ENCODE results near the gene PDSS2. TPM values are rescaled to one million over a fixed set of nuclear protein-coding genes. Genes with fewer than 3 reads are reported as not detected.
A peak's percentile ranks its signal among the peaks of the same experiment; 100 is the strongest.

The PDSS2 gene
- total and polyA plus RNA-seq, 2 of the 8 experiments (the other 6 are each of a cell fraction or from before 2014, with no cell fraction given) = 10.7 to 16.1 TPM

DNA sequence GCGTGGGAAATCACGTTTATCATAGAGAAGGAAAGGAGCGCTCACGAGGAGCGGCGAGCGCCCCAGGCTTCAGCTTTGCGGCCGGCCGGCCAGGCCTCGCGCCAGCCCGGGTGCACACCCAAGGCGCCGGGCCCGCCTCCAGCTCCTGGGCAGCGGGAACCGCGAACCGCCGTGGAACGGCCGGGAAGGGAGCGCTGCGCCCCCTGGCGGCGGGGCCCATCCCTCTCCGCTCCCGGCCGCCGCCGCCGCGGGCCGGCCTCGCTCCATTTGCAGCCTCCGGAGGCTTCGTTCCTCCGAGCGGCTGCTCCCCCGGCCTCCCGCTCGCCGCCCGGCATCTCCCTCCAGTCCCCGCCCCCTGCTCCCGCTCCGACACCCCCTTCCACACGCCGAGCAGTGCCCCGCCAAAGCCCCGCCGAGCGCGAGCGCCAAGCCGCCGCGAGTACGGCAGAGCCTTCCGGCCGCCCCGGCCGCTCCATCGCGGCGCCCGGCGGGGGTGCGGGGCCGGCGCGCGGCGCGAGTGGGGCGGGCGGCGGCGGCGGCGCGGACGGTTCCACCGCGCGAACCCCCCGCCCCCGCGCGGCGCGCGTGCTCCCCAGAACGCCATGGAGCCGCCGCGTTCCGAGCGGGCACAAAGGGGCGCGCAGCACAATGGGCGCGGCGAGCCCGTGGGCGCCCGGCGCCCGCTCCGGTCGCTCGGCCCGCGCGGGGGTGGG lies 345.0 kb downstream of the PDSS2 start (continued):
- TF ChIP-seq, protein P1, sequence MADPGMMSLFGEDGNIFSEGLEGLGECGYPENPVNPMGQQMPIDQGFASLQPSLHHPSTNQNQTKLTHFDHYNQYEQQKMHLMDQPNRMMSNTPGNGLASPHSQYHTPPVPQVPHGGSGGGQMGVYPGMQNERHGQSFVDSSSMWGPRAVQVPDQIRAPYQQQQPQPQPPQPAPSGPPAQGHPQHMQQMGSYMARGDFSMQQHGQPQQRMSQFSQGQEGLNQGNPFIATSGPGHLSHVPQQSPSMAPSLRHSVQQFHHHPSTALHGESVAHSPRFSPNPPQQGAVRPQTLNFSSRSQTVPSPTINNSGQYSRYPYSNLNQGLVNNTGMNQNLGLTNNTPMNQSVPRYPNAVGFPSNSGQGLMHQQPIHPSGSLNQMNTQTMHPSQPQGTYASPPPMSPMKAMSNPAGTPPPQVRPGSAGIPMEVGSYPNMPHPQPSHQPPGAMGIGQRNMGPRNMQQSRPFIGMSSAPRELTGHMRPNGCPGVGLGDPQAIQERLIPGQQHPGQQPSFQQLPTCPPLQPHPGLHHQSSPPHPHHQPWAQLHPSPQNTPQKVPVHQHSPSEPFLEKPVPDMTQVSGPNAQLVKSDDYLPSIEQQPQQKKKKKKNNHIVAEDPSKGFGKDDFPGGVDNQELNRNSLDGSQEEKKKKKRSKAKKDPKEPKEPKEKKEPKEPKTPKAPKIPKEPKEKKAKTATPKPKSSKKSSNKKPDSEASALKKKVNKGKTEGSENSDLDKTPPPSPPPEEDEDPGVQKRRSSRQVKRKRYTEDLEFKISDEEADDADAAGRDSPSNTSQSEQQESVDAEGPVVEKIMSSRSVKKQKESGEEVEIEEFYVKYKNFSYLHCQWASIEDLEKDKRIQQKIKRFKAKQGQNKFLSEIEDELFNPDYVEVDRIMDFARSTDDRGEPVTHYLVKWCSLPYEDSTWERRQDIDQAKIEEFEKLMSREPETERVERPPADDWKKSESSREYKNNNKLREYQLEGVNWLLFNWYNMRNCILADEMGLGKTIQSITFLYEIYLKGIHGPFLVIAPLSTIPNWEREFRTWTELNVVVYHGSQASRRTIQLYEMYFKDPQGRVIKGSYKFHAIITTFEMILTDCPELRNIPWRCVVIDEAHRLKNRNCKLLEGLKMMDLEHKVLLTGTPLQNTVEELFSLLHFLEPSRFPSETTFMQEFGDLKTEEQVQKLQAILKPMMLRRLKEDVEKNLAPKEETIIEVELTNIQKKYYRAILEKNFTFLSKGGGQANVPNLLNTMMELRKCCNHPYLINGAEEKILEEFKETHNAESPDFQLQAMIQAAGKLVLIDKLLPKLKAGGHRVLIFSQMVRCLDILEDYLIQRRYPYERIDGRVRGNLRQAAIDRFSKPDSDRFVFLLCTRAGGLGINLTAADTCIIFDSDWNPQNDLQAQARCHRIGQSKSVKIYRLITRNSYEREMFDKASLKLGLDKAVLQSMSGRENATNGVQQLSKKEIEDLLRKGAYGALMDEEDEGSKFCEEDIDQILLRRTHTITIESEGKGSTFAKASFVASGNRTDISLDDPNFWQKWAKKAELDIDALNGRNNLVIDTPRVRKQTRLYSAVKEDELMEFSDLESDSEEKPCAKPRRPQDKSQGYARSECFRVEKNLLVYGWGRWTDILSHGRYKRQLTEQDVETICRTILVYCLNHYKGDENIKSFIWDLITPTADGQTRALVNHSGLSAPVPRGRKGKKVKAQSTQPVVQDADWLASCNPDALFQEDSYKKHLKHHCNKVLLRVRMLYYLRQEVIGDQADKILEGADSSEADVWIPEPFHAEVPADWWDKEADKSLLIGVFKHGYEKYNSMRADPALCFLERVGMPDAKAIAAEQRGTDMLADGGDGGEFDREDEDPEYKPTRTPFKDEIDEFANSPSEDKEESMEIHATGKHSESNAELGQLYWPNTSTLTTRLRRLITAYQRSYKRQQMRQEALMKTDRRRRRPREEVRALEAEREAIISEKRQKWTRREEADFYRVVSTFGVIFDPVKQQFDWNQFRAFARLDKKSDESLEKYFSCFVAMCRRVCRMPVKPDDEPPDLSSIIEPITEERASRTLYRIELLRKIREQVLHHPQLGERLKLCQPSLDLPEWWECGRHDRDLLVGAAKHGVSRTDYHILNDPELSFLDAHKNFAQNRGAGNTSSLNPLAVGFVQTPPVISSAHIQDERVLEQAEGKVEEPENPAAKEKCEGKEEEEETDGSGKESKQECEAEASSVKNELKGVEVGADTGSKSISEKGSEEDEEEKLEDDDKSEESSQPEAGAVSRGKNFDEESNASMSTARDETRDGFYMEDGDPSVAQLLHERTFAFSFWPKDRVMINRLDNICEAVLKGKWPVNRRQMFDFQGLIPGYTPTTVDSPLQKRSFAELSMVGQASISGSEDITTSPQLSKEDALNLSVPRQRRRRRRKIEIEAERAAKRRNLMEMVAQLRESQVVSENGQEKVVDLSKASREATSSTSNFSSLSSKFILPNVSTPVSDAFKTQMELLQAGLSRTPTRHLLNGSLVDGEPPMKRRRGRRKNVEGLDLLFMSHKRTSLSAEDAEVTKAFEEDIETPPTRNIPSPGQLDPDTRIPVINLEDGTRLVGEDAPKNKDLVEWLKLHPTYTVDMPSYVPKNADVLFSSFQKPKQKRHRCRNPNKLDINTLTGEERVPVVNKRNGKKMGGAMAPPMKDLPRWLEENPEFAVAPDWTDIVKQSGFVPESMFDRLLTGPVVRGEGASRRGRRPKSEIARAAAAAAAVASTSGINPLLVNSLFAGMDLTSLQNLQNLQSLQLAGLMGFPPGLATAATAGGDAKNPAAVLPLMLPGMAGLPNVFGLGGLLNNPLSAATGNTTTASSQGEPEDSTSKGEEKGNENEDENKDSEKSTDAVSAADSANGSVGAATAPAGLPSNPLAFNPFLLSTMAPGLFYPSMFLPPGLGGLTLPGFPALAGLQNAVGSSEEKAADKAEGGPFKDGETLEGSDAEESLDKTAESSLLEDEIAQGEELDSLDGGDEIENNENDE (IDR thresholded peaks at IDR 0.05; ENCODE audit: insufficient replicate concordance, low read length) = no peak
- TF ChIP-seq TAF1 (IDR thresholded peaks at IDR 0.05; ENCODE audit: low read depth, low read length) = peak; percentile 83; the same call in 1 of the 2 replicates
- TF ChIP-seq JUN (IDR thresholded peaks at IDR 0.05; ENCODE audit: low read depth, low read length) = no peak
- TF ChIP-seq RBBP5 (IDR thresholded peaks at IDR 0.05; ENCODE audit: borderline replicate concordance, low read depth, low read length) = peak; percentile 84; the same call in 1 of the 2 replicates
- TF ChIP-seq SP2 (IDR thresholded peaks at IDR 0.05; ENCODE audit: low read length) = no peak
- TF ChIP-seq SRF (IDR thresholded peaks at IDR 0.05; ENCODE audit: low read depth, low read length) = 0 out of 2 replicates have a peak, but pooled peaks have one; percentile 5
- TF ChIP-seq TAF7 (optimal IDR thresholded peaks at IDR 0.05; ENCODE audit: borderline replicate concordance, low read depth, low read length) = peak; percentile 43
- TF ChIP-seq YY1 (IDR thresholded peaks at IDR 0.05; ENCODE audit: low read depth, low read length) = no peak; the same call in 1 of the 2 replicates
- no peak for TF ChIP-seq RFX5 (IDR thresholded peaks at IDR 0.05; ENCODE audit: borderline replicate concordance, low read depth, low read length)
- no peak for TF ChIP-seq GABPA (IDR thresholded peaks at IDR 0.05; ENCODE audit: borderline replicate concordance, insufficient read depth, low read length)
- peak; percentile 96 for TF ChIP-seq BACH1 (IDR thresholded peaks at IDR 0.05; ENCODE audit: low read length)
